ENCODE results near the gene EGFLAM.
"Not testable (repeated sequence)": the region's sequence is repeated elsewhere in the genome, so short reads cannot be mapped to it uniquely, and the experiment has no call there.

Gene EGFLAM

DNA sequence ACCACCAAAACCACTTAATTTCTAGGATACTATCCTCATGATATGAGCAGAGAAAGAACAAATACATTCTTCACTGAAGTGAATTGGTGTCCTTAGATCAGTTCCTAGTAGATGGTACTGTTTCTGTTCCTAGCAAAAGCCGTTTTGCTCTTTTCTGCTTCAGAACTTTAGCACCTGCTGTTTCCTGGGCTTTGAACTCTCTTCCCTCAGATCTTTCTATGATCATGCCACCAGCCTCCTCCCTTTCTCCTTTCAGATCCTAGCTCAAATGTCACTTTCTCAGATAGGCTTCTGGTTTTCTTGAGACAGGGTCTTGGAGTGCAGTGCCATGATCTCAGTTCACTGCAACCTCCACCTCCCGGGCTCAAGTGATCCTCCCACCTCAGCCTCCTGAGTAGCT is 118.0 kb downstream of the EGFLAM start:
- DNase-seq (ENCODE audit: low read depth): no peak

DNA sequence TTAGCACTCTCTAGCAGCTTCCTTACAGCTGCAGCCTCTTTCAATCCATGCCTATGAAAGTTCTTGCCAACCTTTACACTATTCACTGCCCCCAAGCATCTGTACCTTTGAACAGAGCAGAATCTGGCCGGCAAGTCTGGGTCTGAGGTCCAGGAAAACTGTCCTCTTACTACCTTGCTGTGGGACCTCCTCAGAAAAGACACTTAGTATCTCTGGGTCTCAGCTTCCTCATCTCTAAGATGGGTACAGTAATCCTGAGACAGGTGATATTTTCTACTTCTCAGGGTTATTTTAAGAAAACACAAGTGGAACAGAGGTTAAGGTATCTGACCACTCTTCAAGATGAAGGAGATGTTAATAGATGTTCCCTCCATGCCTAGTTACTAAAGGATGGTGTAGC is 120.2 kb downstream of the EGFLAM start:
- DNase-seq (ENCODE audit: low read depth): no peak

DNA sequence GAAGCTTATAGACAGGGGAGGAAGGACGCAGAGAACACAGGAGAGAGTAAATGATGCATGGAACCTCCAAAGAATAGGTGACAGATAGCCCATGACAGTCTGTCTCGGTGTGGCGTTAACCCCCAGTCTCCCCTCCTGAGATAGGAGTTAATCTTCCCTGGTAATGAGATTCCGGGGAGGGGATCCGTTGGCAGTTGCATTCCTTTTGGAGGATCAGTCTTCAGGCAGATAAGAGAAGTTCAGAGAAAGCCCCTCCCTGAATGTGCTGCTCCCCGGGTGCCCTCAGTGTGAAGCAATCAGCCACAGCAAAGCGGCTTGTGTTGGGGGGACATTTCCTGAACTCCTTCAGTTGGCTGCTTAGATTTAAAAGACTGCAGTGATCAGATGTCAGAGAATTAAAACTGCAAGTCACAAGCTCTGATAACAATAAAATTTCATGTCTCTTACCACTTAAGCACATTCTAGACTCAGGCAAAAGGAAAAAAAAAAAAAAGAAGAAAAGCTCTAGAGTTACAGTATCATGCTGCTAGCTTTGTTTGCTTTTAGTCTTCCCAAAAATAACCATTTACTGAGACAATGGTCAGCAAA is 121.1 kb downstream of the EGFLAM start:
- no peak for DNase-seq (ENCODE audit: low read depth)

DNA sequence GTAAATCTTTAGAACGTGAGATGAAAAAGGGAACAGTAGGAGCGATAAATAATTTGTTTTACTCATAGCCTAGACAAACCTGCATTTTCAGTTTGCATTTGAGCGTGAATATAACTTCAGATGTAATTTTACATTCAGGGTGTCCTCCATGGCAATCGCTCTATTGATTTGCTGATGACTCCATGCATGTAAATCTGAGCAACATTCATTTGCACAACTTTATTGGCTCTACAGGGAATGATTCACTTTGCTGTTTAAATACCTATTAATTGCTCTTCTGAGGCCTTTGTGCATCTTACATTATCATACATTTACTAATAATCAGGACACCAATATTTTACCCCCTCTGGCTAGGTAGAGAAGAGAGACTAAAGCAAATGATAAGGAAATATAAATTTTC is 122.2 kb downstream of the EGFLAM start:
- no peak for DNase-seq (ENCODE audit: low read depth)

DNA sequence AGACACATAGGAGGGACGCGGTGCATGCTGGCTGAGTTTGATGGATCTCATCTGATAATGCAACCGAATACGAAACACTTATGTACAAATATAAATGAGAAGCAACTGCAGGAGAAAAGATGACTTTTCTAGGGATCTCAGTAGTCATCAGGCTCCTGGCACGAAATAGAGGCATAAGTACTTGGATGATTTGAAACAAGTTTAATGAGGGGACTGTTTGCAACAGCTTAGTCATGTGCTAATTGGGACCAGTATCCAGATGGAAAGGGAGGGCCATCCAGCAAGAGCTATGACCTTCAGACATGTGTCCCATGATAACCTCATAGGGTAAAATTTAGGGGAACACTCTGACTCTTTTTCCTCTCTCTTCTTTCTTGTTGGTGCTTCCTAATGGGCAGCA is 123.0 kb downstream of the EGFLAM start:
- no peak for DNase-seq (ENCODE audit: low read depth)

DNA sequence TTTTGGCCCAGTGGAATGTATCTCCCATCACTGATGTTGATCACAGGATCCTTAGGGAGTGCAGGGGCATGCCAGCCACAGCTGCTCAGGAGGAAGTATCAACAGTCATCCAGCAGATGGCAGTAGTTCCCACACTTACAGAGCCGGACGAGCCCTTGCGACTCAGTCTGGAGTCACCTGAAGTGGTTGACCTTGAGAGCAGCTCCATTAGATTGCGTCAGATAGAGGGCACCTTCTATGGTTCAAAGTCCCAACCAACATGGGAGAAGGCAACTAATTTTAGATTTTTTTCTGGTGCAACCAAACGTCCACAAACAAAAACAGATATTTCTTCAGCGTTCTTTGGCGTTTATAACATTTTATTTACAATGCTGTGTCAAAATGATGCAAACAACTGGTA is 124.5 kb downstream of the EGFLAM start:
- DNase-seq (ENCODE audit: low read depth): peak; percentile 49

DNA sequence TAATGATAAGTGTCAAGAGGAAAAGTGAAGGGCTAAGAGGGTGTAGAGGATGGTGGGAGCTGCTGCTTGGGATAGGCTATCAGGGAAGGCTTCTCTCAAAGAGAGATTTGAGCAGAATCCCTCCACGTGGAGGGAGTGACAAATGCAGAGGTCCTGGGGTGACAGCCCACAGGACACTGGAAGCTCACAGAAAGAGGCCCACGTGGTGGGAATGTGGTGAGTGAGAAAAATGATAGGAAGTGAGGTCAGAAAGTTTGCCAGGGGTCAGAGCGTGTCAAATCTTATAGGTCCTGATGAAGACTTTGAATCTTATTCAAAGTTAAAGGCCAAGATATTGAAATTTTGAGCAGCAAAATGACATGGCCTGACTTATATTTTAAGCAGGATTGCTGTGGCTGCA is 125.3 kb downstream of the EGFLAM start:
- no peak for DNase-seq (ENCODE audit: low read depth)

DNA sequence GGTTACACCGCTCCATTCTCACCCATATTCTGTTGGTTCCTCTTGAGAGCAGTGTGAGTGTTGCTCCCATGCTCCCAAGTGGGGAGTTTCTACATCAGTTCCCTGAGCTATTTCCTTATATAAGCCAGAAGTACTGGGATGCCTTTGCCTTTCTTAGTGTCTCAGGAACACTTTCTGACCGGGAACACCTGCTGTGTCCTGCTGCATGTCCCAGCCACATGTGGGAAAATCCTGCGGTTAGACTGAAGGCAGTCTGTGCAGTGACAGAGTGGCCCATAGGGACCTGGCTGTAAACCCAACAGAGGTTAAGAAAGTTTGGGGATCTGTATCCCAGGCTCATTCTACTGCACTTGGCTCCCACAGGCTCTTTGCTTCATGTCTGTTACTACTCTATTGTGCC is 126.0 kb downstream of the EGFLAM start:
- no peak for DNase-seq (ENCODE audit: low read depth)

DNA sequence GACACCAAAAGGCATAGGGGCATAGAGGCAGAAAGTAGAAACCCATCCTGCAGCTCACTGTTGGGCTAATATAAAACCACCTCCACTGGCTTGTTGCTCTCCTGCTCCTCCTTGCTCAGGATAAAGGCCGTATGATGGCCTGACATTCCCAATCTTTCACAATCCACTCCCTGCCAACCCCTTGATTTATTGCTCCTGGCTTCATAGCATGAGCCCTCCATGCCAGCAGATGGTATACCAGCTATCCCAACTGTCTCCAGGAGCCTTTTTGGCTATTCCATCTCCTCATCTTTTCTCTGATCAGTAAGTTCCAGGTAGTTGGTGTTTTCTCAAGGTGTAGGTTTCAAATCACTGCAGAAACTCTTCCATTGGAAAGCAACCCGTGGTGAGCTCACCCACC is 128.8 kb downstream of the EGFLAM start:
- no peak for DNase-seq (ENCODE audit: low read depth)

DNA sequence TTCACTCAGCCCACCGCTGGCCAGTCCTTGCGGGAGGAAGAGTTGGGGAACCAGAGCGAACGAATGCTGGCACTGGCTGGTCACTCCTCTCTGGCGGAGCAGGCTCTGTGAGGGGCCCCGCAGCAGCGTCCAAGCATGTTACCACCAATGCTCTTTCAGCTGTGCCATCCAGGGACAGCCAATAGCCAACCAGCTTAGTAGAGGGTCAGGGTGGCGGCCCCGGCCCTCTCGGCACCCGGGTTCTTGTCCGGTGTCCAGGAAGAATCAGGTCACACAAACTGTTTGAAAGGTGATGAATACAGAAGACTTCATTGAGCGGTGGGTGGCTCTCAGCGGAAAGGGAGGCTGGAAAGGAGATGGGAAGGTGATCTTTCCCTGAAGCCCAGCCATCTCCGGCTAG is 135.3 kb downstream of the EGFLAM start:
- DNase-seq (ENCODE audit: low read depth): no peak

DNA sequence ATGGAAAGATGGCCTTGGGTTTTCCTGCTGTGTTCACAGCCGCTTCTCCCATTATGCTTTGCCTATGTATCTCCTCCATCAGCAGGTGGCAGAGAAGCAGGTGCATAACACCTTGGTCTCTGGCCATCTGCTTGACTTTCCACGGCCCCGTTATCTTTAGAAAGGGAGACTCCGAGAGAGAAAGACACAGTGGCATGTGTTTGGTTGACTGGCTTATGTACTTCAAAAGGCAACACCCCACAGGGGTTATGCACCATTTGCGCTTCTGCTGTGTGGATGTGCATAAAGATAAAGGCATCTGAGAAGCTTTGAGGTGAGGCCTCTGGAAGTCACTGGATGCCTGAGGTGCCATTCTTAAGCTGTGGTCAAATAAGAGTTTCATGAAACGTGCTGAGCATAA is 138.4 kb downstream of the EGFLAM start:
- no peak for DNase-seq (ENCODE audit: low read depth)

DNA sequence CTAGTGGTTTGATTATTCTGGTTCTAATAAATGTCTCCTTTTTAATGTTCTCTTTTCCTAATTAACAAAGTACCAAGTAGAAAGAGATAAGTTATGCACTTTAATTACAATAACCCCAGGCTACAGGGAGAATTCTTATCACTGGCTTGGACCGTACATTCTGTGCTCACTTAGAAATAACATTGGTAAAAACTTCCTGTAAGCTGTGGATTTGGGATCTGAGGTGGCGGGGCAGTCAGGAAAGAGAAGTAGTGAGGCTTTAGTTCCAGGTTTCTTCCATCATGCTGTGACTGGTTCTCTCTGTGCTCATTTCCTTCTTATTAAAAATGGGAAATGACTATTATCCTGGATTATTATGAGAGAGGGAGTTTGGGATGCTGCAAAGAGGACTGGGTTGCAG is 142.0 kb downstream of the EGFLAM start:
- DNase-seq (ENCODE audit: low read depth): no peak

DNA sequence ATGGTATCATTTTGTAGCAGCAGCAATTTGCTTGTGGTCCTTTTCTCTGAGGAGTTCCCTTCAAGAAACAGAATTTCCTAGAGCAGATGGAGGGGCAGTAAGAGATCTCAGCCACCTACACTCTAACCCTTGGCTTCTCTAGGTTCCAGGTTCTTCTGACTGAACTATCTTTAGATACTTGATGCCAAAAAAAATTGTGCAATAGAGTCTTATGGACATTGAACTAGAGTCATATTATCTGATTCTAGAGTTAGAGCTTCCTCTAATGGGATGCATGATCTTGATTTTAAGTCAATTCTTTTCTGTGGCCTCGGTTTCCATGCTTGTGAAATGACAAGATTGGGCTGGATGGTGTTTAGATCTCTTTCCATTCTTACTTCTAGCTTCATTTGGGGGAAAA is 142.8 kb downstream of the EGFLAM start:
- no peak for DNase-seq (ENCODE audit: low read depth)

DNA sequence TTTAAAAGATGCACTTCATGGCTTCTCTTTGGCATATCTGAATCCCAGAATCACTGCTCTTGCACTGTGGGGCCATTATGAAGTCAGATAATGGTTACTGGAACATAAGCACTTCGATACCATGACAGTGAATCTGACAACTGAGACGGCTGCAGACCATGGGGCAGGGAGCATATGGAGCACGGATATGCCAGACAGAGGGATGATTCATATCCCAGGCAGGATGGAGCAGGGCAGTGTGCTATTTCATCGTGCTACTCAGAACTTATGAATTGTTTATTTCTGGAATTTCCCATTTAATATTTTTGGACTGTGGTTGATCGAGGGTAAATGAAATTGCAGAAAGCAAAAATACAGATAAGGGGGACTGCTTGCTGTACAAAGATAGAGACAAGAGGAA is 145.0 kb downstream of the EGFLAM start:
- DNase-seq (ENCODE audit: low read depth): no peak

DNA sequence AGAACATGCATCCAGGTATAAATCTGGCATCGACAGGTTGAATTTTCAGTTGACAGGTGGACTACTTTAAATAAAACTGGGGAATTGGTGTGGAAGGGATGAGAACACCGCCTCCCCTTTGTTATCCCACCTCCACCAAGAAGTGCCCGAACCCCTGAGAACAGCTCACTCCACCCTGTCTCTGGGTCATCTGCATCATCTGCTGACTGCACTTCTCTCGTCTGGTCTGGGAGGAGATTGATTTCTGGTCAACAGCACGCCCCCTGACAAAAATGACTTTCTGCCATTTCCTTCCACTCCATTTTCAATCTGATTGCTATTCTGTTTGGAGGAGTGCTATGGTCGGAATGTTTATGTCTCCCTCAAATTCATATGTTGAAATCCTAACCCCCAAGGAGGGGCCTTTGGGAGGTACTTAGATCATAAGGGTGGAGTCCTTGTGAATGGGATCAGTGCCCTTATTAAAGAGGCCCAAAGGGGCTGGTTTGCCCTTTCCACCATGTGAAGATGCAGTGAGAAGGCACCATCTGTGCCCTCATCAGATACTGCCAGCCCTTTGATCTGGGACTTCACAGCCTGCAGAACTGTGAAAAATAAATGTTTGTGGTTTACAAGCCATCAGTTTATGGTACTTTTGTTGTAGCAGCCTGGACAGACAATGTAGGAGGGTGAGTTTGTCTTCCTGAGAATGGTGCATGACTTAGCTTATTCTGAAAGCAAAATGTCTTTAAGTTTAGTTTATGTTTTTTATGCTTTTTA is 145.7 kb downstream of the EGFLAM start:
- no peak for DNase-seq (ENCODE audit: low read depth)

DNA sequence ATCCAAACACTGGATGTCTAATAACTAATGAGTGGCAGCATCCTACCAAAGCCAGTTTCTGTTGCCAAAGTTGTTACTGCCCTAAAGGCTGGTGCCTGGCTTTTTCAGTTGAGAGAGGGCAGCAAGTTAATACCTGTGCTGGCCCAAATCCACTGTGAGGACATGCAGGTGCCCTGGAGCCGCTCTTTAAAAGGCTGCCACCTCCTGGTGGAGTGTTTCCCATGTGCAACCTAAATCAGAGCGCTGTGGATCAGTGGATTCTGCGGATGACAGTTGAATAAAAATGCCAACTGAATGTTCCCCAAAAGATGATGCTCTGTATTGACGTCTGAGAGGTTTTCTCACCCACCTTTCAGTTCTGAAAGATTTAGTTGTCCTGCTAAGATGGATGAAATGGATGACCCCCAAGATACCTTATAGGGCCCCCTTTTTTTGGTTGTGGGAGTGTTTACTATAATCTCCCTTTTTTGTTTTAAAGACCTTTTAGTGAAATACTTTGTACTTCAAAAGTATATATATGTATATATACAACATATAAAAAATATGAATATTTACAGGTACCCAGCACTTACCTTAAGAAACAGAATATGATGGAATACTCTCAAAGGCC is 146.4 kb downstream of the EGFLAM start:
- DNase-seq (ENCODE audit: low read depth): no peak

DNA sequence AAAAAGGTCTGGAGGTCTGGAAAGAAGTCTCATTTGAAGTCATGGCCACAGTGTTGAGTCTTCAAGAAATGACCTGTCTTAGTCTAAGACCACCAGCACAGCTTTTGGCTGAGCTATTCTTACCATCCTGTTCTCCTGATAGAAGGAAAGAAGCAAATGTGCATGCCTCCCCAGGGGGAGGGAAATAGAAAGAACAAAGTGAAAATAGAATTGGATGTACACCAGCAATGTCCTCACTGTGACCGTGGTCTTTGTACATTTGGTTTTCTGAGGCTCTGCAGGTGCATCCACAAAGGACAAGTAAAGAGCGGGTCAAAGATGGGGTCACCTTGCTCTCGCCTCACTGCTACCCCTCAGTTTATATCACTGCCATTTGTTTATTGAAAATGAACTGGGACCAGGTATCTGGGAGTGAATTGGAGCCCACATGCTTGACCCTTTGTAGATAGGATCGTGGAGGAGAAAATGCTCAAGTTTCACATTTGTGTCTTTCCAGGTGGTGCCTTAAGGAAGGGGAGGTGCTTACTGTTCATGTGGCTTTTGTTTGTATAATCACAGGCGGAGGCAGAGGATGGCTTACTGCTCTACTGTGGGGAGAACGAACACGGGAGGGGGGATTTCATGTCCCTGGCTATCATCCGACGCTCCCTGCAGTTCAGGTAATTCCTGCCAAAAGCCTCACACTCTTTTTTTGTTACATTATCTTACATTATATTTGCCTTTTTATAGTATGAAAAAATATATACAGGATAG is 150.3 kb downstream of the EGFLAM start:
- no peak for DNase-seq (ENCODE audit: low read depth)

DNA sequence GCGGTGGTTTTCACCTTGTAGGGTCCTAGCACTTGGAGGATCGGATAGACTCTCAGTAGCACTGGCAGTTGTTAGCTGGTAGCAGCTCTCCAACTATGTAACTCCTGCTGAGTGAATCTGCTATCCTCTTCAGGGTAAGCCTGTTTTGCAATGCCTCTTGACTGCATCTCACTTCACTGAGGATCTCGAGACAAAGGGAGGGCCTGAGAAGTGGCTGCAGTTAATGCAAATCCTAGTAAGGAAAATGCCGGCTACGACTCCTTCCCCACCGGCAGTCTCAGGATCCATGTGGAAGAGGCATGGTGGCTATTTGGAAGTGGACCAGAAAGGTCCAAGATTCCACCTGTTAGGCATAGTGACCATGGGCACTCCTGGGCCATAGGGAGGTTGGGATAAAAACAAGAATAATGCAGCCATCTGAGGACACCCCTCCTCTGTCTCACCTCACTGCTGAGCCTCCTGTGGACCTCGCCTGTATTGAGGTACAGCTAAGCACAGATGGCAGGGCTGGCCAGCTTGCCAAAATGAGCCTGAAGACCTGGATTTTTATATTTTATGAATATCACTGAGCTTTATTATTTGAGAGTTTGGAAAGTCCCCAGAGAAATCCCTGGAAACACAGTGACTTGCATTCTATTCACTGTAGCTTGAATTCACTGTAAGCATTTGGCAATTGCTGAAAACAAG is 152.1 kb downstream of the EGFLAM start:
- no peak for DNase-seq (ENCODE audit: low read depth)

DNA sequence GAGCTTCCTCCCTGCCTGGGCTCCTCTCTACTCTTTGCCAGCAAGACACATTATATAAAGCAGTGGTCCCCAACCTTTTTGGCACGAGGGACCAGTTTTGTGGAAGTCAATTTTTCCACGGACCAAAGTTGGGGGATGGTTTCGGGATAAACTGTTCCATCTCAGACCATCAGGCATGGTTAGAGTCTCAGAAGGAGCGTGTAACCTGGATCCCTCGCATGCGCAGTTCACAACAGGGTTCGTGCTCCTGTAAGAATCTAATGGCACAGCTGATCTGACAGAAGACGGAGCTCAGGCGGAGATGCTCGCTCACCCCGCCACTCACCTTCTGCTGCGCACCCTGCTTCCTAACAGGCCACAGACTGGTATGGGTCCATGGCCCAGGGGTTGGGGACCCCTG is 155.3 kb downstream of the EGFLAM start:
- no peak for DNase-seq (ENCODE audit: low read depth)

DNA sequence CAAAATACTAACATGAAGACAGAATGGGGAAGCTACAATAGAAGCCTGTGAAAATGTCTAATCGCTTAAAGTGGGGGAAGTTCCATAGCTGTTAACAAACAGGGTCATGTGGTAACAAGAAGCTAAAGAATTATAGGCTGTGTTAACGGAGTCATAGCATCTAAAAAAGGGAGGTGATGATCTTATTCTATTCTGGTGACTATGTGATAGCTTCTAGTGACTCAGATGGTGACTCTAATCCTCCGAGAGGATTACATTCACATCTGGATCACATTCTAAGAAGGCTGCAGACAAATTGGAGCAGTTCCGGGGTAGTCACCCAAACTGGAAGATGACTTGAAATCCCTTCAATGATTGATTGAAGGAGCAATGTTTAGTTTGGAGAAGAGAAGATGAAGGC is 156.0 kb downstream of the EGFLAM start:
- DNase-seq (ENCODE audit: low read depth): no peak

DNA sequence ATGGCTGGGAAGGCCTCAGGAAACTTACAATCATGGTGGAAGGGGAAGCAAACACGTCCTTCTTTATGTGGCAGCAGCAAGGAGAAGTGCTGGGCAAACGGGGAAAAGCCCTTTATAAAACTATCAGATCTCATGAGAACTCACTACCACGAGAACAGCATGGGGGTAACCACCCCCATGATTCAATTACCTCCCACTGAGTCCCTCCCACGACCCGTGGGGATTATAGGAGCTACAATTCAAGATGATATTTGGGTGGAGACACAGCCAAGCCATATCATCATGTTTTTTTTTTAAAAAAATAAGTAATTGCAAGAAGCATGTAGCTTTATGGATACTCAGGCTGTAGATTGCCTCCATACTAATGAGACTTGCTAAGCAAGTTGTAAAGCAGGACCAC is 157.4 kb downstream of the EGFLAM start:
- not testable (repeated sequence) for DNase-seq (ENCODE audit: low read depth)

DNA sequence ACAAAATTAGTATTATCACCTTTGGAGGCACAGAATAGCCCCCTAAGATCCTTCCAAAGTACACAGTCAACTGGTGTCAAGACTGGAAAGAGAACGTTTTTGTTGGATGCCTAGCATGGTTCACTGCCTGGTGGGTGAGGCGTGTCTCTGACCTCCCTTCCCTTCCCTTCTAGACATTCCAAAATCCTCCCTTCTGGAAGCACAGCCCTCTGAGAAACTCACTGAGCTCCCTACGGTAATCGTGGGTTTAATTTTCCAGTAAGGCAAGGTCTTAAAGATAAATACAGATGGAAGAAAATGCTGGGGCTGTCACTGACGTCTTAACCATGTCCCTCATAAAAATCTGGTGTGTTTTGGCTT is 159.3 kb downstream of the EGFLAM start:
- no peak for DNase-seq (ENCODE audit: low read depth)

DNA sequence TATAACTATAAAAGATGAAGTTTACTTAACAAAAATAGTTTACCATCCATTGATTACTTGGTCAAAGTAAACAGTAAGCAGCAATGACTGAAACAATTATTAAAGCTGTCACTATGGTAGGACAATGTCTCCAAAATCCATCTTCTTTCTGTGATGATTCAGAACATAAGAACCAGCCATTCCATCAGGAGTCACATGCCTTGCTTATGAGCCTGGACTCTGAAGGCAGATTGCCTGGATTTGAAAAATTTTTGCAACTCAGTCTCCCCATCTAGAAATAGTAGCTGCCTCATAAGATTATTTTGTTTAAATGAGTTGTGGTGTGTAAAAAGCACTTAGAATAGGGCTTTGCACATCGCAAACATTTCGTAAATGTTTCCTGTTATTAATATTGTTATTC is 161.9 kb downstream of the EGFLAM start:
- DNase-seq (ENCODE audit: low read depth): no peak

Measured in fibroblast of the conjunctiva (primary cell).